K562 (cell line): ENCODE data around the gene BCAN. TPM values are rescaled to one million over a fixed set of nuclear protein-coding genes. Genes with fewer than 3 reads are reported as not detected.

Experiments used
- ATAC-seq: fragments of 200-7000 bp; cut with Tn5 transposase; 3 replicates; pipeline ENCODE4 v1.9.1; 2020; ENCODE audit warnings: moderate library complexity
- BruUV-seq: library from RNA; stranded (reverse); fragments of 400-500 nt; replicated peaks from 2 replicates; lab custom pipeline; 2021; lab: Mats Ljungman, UMichigan
- CTCF ChIA-PET: fragments of 300-600 bp; formaldehyde crosslinking; extraction: SDS; loops from one replicate; lab custom pipeline; 2021; ENCODE audit warnings: low intra/inter-chr PET ratio; lab: Yijun Ruan, JAX
- POLR2A ChIA-PET: fragments of 300-600, 350-650 bp; sonication (Branson Sonifier 250); formaldehyde crosslinking; extraction: SDS; loops from one replicate; lab custom pipeline; 2021; ENCODE audit warnings: antibody characterized with exemption, inconsistent platforms; lab: Yijun Ruan, JAX
- DNase-seq, 4 experiments: peaks; one replicate each; pipeline versions ENCODE4 v3.0.0 to v3.0.0-alpha.2; 2011 to 2018; ENCODE audit warnings: low spot score in 3 of 4, mixed read lengths in 3 of 4; ENCODE audit errors: extremely low read depth in 1 of 4
- FAIRE-seq: peaks from 2 replicates; lab custom pipeline; 2011; peaks lifted over from hg19 to GRCh38; lab: Jason Lieb, UNC
- H2AFZ ChIP-seq: 2 replicates; pipeline ENCODE4 v1.6.0; 2011; ENCODE audit warnings: low read depth, low read length, control low read depth, inconsistent platforms
- H3K27ac ChIP-seq: fragments of 200-600 bp; 3 replicates; pipeline ENCODE4 v1.8.0; 2011; ENCODE audit warnings: low read depth, mild to moderate bottlenecking, control low read depth, inconsistent platforms, low read length, moderate library complexity, mixed read lengths; ENCODE audit errors: extremely low read depth
- H3K27me3 ChIP-seq, 2 experiments: fragments of 300-600 bp in 1 of 2; 2 replicates in 1 of 2; 3 replicates in 1 of 2; pipeline versions ENCODE4 v1.6.0 to v1.8.0; 2011; ENCODE audit warnings: inconsistent platforms in 2 of 2, low read length in 2 of 2, mild to moderate bottlenecking in 1 of 2, mixed read lengths in 1 of 2, moderate library complexity in 1 of 2; ENCODE audit not compliant: control insufficient read depth in 2 of 2, insufficient read depth in 2 of 2
- H3K36me3 ChIP-seq: fragments of 300-600 bp; 3 replicates; pipeline ENCODE4 v1.8.0; 2011; ENCODE audit warnings: mild to moderate bottlenecking, low read length, inconsistent platforms; ENCODE audit not compliant: control insufficient read depth, insufficient read depth
- H3K4me1 ChIP-seq, 2 experiments: fragments of 200-600 bp in 1 of 2; replicated peaks in 1 of 2; 2 replicates in 1 of 2; 3 replicates in 1 of 2; pipeline versions ENCODE4 v1.5.1 to v1.8.0; 2011; ENCODE audit warnings: inconsistent platforms in 2 of 2, low read length in 2 of 2, mild to moderate bottlenecking in 1 of 2, mixed read lengths in 1 of 2, moderate library complexity in 1 of 2; ENCODE audit not compliant: control insufficient read depth in 2 of 2, insufficient read depth in 2 of 2
- H3K4me2 ChIP-seq: 2 replicates; pipeline ENCODE4 v1.6.1; 2011; ENCODE audit warnings: low read length, control low read depth, inconsistent platforms, mixed read lengths; ENCODE audit not compliant: insufficient read depth
- H3K4me3 ChIP-seq: fragments of 200-600 bp; sonication (generic), shearing (Covaris generic); 2 replicates; pipeline ENCODE4 v1.5.1; 2016; ENCODE audit warnings: control low read depth, inconsistent platforms
- H3K79me2 ChIP-seq: fragments of 200-600 bp; 3 replicates; pipeline ENCODE4 v1.8.0; 2011; ENCODE audit warnings: low read length, inconsistent platforms; ENCODE audit not compliant: control insufficient read depth, insufficient read depth
- H3K9ac ChIP-seq, 2 experiments: 2 replicates each; pipeline versions ENCODE4 v1.6.0 to v1.6.1; 2011; ENCODE audit warnings: low read depth in 2 of 2, low read length in 2 of 2, control low read depth in 1 of 2, inconsistent platforms in 1 of 2, mild to moderate bottlenecking in 1 of 2, mixed read lengths in 1 of 2; ENCODE audit not compliant: insufficient read depth in 1 of 2
- H3K9me1 ChIP-seq: one replicate; pipeline ENCODE4 v1.6.0; 2011; ENCODE audit warnings: inconsistent platforms, mild to moderate bottlenecking, low read length, moderate library complexity; ENCODE audit not compliant: control insufficient read depth, insufficient read depth
- H3K9me3 ChIP-seq: replicated peaks from 2 replicates; pipeline ENCODE4 v1.5.1; 2011; ENCODE audit warnings: low read depth, low read length, inconsistent platforms; ENCODE audit not compliant: control insufficient read depth, insufficient read depth
- H4K20me1 ChIP-seq: replicated peaks from 2 replicates; pipeline ENCODE4 v1.6.1; 2011; ENCODE audit warnings: low read length, inconsistent platforms, mixed read lengths; ENCODE audit not compliant: control insufficient read depth, insufficient read depth
- LEF1 ChIP-seq: fragments of 450-650 bp; IDR thresholded peaks from 2 replicates; pipeline ENCODE4 v1.6.1; 2016; ENCODE audit warnings: mild to moderate bottlenecking
- NR2C1 ChIP-seq, 2 experiments: fragments of 450-650 bp; IDR thresholded peaks; 2 replicates each; pipeline ENCODE4 v1.6.1; 2017; ENCODE audit warnings: mild to moderate bottlenecking in 2 of 2, antibody characterized with exemption in 1 of 2, inconsistent platforms in 1 of 2, missing compliant biosample characterization in 1 of 2, missing genetic modification characterization in 1 of 2
- NR4A1 ChIP-seq, 2 experiments: fragments of 250-450 bp in 1 of 2; fragments of 450-650 bp in 1 of 2; sonication (Bioruptor Pico) in 1 of 2; IDR thresholded peaks; 2 replicates each; pipeline versions ENCODE4 v1.4.0 to v1.6.1; 2016 to 2020; ENCODE audit warnings: mild to moderate bottlenecking in 2 of 2, missing compliant biosample characterization in 1 of 2, missing genetic modification characterization in 1 of 2, moderate library complexity in 1 of 2
- POLR2AphosphoS5 ChIP-seq: IDR thresholded peaks from 2 replicates; pipeline ENCODE4 v1.6.1; 2011; ENCODE audit warnings: mild to moderate bottlenecking, low read depth, low read length, moderate library complexity; ENCODE audit not compliant: control insufficient read depth, insufficient read depth
- POLR2G ChIP-seq: fragments of 200-400 bp; formaldehyde crosslinking; IDR thresholded peaks from 2 replicates; pipeline ENCODE4 v1.6.1; 2017; ENCODE audit warnings: low read depth, mild to moderate bottlenecking, antibody characterized with exemption, low read length, moderate library complexity
- SOX6 ChIP-seq: fragments of 450-650 bp; IDR thresholded peaks from 2 replicates; pipeline ENCODE4 v1.6.1; 2014; ENCODE audit warnings: mild to moderate bottlenecking
- ZNF583 ChIP-seq: fragments of 250-450 bp; sonication (Bioruptor Pico); IDR thresholded peaks from 2 replicates; pipeline ENCODE4 v1.4.0; 2020
- ZNF639 ChIP-seq, 2 experiments: fragments of 200-800 bp in 1 of 2; sonication (Bioruptor generic) in 1 of 2; sonication (generic) in 1 of 2; formaldehyde crosslinking in 1 of 2; IDR thresholded peaks in 1 of 2; conservative IDR thresholded peaks in 1 of 2; 2 replicates each; pipeline versions ENCODE4 v1.5.0 to v1.6.1; 2016 to 2020; ENCODE audit warnings: missing compliant biosample characterization in 1 of 2, missing genetic modification characterization in 1 of 2, missing genetic modification reagents in 1 of 2
- WGBS: fragments of 100-300 bp; shearing (Covaris generic); methylation state at CpG from one replicate; pipeline ENCODE4 v1.1.6; 2016; ENCODE audit warnings: low coverage, mixed read lengths; ENCODE audit not compliant: insufficient coverage; ENCODE audit errors: missing lambda C conversion rate; 5-methylcytosine and 5-hydroxymethylcytosine counted together
- in situ Hi-C: fragments of 300-500 bp; cut with MboI; formaldehyde crosslinking; loops from 4 replicates; pipeline ENCODE4 v1.15.0; 2018; ENCODE audit warnings: inconsistent platforms, mixed read lengths
- intact Hi-C: fragments of 100-400 bp; cut with micrococcal nuclease; formaldehyde crosslinking; loops from 2 replicates; pipeline ENCODE4 v1.14.2; 2022
- polyA plus RNA-seq, 8 experiments: library from polyadenylated mRNA; depleted of rRNA in 4 of 8; stranded (reverse) in 5 of 8; unstranded in 3 of 8; fragments of >200 nt; fragmentation: Nextera tagmentation in 2 of 8; fragmentation: Illumina TruSeq in 1 of 8; extraction: Ambion mirVana in 2 of 8; extraction: Trizol in 1 of 8; gene quantifications; 2 replicates each; pipeline versions ENCODE4 v1.2.1 to v1.2.3, GENCODE V29; 2011 to 2014; ENCODE audit warnings: inconsistent platforms in 1 of 8, missing spikeins in 1 of 8
- total RNA-seq, 7 experiments: library from RNA; depleted of rRNA in 6 of 7; stranded (reverse); fragments of >200 nt in 6 of 7; fragmentation: Illumina TruSeq in 2 of 7; extraction: Trizol in 2 of 7; gene quantifications; 2 replicates each; pipeline versions ENCODE4 v1.2.1 to v1.2.3, GENCODE V29; 2011 to 2021; ENCODE audit warnings: low replicate concordance in 1 of 7

BCAN gene
- total and polyA plus RNA-seq, 9 of the 15 experiments (the other 6 are each of a cell fraction or from before 2014, with no cell fraction given), result 0.04 to 0.33 (median 0.14) TPM; not detected in 5

GRCh38 chr1:156647351-156647750 lies 5.4 kb downstream of the BCAN start:
- Histone ChIP-seq H3K9me1 (peaks cover 6% of the 10 kb centered on the region), H3K4me2 (no peak overlapping the region), H3K4me3 (no peak overlapping the region), H3K27me3 (no peaks in the 10 kb centered on the region), H3K79me2 (no peaks in the 10 kb centered on the region), H3K4me1 (peaks cover 0 to 27% of the 10 kb centered on the region in 2 experiments; a peak in 3 of 5 replicates), H3K9ac (peak overlapping the region in 1 of 2 experiments; percentile 29; a peak in 1 of 4 replicates), H3K27ac (no peak overlapping the region), H3K36me3 (peaks cover 59% of the 10 kb centered on the region), H3K9me3 (no peaks in the 10 kb centered on the region), H2AFZ (no peak overlapping the region)
- BruUV-seq, result no TSS peak
- WGBS, result 76% methylated on average over 4 of the region's 10 CpGs
- ATAC-seq (no peak), DNase-seq (no peak), FAIRE-seq (no peak)
- POLR2A ChIA-PET, result interaction anchor here (1.3 kb wide), 1 partner anchor 30 kb away, joined by 3 read pairs; no protein-coding TSS in a partner anchor
- intact Hi-C loops (no loop called here), in situ Hi-C loops (no loop called here)
- CTCF ChIA-PET, result no interaction called here
- no peak for TF ChIP-seq POLR2AphosphoS5
- no peak for TF ChIP-seq LEF1
- peak; percentile 40 for TF ChIP-seq POLR2G
- no peak for TF ChIP-seq ZNF639 (CRISPR knock-in tag; conservative IDR thresholded peaks at IDR 0.05 in 1 of 2, IDR thresholded peaks at IDR 0.05 in 1 of 2)
- TF ChIP-seq NR4A1 (CRISPR knock-in tag; IDR thresholded peaks at IDR 0.05), result no peak
- no peak for TF ChIP-seq NR4A1 (tag; IDR thresholded peaks at IDR 0.05)
- TF ChIP-seq NR2C1 (IDR thresholded peaks at IDR 0.05), result 0 out of 2 replicates have a peak, but pooled peaks have one; percentile 10
- TF ChIP-seq NR2C1 (tag; IDR thresholded peaks at IDR 0.05), result no peak
- no peak for TF ChIP-seq SOX6
- TF ChIP-seq ZNF583 (CRISPR knock-in tag), result no peak
- TF ChIP-seq, all 486 proteins: peak for 2
- H4K20me1 ChIP-seq, result peaks cover 65% of the 10 kb centered on the region
